HTERT RPE-1 (cell line): Measurements from ENCODE around the gene GLYATL1B.

Experiments
- in situ Hi-C: fragments of 300-500 bp; cut with MboI; formaldehyde crosslinking; loops from 4 replicates; pipeline ENCODE4 v1.14.3; 2020; ENCODE audit warnings: low sequenced_read_pairs

The GLYATL1B gene

GRCh38 chr11:59144096-59144495 lies 58.0 kb downstream of the GLYATL1B start:
- in situ Hi-C loops: no loop called here
